Activated T-cell treated with anti-CD3 and anti-CD28 coated beads for 24 hours (primary cell): ENCODE data around the gene PPM1J.
A peak's percentile ranks its signal among the peaks of the same experiment; 100 is the strongest.
"Not testable (repeated sequence)": the region's sequence is repeated elsewhere in the genome, so short reads cannot be mapped to it uniquely, and the experiment has no call there.

Experiments
- DNase-seq: peaks from one replicate; pipeline ENCODE4 v3.0.0-alpha.2; 2020; ENCODE audit warnings: low read depth

PPM1J gene, protein sequence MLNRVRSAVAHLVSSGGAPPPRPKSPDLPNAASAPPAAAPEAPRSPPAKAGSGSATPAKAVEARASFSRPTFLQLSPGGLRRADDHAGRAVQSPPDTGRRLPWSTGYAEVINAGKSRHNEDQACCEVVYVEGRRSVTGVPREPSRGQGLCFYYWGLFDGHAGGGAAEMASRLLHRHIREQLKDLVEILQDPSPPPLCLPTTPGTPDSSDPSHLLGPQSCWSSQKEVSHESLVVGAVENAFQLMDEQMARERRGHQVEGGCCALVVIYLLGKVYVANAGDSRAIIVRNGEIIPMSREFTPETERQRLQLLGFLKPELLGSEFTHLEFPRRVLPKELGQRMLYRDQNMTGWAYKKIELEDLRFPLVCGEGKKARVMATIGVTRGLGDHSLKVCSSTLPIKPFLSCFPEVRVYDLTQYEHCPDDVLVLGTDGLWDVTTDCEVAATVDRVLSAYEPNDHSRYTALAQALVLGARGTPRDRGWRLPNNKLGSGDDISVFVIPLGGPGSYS

DNA sequence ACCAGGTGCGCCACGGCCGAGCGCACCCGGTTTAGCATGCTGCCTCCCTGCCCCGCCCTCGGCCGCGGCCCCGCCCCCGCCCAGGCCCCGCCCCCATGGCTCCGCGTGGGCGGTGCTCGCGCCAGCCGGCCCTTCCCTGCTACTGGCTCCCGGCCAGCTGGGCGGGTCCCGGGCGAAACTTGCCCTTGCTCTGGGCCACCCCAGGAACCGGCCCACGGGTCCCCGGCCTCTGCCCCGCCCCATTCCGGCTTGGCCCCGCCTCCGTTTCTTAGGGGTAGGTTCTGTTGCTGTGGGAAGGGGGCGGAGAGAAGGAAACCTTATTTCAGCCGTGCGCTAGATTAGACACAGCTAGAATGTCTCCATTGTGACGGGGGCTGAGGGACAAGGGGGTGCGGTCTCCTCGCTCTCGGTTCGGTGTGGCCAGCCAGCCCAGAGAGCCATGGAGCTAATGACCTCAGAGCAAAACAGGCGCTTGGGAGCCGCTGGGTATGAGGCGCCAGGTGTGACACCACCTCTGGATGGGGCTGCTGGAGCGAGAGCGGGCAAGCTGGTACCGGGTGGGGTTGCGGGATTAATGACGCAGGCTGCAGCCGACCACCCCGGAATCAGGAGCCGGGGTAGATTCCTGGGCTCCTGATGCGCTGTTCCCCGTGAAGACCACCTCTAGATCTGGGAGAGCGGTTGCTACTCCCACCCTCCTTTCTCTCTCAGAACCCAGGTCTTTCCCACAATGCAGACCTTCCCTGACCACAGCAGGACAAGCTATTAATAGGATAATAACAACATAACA, at the start of gene PPM1J:
Gene PPM1J (minus strand): TSS at position 69 of the 790 bp plus-strand sequence. CDS start 31 bp downstream, at position 38.
- DNase-seq = peak; percentile 88

DNA sequence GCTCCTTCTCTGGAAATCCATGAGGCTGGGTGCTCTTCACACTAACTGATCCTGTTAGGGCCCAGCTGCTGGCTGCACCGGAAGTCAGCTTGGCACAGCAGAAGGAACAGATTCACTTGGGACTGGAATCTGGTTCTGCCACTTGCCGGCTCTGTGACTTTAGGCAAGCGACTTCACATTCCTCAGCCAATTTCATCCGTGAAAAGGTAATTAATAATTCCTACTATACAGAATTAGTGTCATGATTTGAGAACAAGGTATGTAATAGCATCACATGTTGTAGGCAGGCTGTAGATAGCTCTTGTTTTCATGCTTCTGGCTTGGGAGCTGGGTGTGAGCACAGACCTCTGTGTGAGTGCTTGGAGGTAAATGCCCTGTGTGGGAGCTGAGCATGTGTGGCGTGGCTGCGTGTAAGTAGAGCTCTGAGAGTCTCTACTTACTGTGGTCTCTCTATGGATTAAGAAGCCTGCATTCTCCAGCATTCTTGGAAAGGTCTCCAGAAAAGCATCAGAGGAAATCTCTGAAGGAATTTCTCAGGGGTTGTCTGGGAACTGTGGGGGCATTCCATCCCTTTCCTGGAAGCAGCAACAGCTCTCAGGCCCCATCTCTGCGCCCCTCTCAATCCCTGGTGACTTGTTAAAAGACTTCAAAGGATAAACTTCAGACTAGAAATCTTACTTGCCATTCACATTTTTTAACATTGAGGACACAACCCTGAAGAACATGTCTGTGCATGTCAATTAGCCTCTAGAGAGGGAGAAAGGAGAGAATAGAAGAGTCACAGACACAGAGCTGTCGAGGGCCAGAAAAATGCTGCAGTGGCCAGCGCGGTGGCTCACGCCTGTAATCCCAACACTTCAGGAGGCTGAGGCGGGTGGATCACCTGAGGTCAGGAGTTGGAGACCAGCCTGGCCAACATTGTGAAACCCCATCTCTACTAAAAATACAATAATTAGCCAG, 47.7 kb upstream of the PPM1J start:
- DNase-seq = no peak

DNA sequence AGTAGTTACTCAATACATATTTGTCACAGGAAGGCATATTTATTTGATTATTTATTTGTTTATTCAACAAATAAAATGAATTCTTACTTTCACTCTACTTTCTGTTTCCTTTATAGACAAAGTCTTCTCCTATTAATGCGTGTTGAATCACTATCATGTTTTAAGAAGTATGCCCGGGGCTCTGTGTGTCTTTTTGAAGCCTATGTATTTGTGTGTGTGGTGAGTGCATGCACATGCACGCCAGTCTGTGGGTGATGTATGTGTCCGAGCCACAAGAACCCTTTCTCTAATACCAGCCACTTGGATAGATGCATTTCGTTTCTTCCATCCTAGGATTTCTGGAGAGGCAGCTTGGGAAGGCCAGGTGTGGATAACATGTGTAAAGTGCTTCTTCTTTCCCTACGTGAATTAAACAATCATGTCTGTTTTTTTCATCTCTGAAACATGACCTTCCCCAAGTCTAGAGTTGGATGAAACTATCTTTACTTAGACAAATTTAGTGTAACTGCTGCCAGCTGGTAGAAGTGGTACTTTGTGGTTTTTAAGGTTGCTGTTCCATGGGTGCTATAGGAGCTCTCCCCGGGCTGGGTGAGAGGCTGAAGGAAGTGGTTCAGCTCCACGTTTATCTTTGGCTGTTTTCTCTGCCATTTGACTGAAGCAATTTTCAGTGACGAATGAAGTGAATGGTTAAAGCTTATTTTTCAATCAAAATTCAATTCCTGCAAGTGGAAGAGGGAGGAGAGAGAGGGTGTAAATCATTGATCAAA, 46.8 kb upstream of the PPM1J start:
- DNase-seq = no peak

DNA sequence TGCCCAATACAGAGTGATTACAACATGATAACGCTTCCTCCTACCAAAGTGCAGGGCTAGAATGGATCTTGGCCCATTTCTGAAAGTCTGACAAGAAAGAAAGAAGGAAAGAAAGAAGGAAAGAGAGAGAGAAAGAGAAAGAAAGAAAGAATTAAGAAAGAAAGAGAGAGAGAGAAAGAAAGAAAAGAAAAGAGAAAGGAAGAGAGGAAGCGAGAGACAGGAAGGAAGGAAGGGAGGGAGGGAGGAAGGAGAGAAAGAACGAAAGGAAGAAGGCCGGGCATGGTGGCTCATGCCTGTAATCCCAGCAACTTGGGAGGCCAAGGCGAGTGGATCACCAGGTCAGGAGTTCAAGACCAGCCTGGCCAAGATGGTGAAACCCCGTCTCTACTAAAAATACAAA, 44.1 kb upstream of the PPM1J start:
- DNase-seq = no peak

DNA sequence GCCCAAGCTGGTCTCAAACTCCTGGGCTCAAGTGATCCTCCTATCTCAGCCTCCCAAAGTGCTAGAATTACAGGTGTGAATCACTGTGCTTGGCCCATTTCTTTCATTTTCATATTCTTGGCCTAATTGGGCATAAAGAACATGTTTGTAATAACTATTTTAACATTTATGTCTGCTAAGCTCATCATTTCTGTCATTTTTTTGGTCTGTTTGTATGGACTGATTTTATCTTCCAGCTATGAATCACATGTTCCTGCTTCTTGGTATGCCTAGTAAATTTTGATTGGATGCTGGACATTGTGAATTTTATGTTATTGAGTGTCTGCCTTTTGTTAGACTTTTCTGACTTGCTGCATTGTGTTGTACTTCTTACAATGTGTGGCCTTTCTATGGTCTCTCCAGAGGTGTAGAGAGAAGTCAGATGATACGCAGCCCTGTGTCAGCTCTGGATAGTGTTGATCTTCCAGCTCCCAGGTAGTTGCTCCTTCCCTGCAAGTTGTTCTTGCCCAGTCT, 39.0 kb upstream of the PPM1J start:
- DNase-seq = no peak

DNA sequence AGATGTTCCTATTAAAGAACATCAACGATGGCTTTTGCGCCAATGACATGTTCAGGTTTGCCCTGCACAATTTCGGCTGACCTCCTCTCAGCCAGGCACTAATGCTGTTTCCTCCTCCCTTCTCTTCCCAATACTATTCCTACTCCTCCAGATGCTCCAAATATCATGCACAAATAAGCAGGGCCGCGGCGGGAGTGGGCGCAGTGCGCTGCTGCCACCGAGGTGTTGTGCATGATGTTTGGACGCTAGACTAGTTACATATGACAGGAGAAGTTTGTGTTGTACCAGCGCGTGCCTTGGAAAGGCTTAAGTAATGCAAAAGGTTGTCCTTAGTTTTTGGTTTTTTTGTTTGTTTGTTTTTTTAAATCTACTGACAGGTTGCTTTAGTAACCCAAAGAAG, 33.3 kb upstream of the PPM1J start:
- DNase-seq = no peak

DNA sequence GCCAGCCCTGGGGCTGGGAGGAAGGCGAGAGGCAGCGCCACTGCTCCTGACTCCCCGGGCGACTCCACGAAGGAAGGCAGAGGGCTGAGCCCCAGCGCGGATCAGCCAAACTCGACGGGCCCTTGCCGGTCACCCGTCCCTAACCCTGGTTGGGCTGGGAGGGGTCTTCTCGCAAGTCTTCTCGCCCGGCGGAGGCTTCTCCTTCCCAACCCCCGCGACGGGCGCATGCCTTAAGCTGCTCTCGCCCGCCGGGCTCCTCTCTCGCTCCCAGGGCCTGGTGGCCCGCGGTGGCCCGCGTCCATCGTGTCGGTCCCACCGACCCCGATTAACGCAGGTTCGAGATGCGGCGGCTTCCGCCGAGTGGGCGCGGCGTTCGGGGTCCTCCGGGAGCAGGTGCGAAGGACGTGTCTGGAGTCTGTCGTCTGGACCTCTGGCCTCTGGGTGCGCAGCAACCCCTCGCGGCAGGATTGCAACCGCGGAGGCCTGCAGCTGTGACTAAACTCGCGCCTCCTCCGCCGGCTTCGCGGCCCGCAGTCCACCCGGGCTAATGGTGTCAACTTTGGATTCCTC, 29.0 kb upstream of the PPM1J start:
- no peak for DNase-seq

DNA sequence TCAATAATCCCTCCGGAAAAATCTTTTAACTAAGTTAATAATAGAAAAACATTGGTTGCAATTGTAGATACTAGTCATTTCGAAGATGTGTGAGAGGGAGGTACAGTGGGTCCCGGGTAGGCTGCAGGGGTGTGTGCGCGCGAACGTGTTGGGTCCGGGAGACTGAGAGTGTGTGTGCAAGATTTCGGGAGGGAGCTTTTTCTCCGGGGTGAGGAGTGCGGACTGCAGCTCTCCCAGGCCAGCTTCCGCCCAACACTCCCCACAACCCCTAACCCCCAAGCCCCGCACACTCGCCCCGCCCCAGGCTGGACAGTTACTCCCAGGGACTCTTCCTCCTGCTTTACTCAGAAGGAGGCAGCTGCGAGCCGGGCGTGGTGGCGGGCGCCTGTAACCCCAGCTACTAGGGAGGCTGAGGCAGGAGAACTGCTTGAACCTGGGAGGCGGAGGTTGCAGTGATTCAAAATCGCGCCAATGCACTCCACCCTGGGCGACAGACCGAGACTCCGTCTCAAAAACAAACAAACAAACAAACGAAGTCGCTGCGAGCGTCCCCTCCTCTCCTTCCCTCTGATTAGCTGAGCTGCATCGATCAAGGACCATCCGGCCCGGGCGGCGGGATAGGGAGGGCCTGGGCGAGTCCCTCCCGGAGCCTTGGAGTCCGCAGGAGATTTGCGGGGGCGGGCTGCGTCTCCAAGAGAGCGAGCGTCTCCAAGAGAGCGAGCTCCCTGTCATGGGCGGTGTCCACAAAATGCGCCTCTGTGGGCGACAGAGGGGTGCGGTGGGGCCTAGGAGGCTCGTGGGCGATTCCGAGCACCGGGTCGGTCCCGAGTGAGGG, 28.3 kb upstream of the PPM1J start:
- DNase-seq = no peak

DNA sequence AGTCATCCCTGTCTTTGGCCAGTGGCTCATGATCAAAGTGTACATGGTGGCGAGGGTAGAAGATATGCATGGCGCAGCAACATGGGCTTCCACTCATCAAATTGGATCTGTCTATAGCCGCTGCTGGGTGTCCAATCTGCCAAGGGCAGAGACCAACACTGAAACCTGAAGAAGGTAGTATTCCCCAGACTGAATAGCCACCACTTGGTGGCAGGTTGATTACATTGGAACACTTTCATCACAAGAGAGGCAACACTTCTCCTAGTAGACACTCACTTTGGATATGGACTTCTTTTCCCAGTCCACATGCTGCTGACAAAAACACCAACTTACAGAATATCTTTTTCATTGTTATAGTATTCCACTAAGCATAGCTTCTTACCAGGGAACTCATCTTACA, 22.4 kb upstream of the PPM1J start:
- no peak for DNase-seq

DNA sequence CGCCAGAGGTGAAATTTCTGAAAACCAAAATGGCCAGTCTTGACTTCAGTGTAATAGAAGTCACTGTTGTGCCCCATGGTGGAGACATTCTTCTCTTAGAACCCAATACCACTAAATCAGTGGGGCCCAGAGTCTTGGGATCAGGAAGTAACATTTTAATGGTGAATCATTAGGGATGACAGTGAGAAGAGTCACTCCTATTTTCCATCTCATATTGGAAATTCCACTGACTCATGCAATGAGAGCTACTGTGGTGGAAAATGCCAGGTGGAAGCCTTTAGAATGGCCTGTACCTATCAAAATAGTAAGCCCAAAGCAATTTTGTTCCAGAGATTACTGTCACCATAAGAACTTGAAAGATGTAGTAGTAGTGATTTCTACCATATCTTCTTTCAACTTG, 20.6 kb upstream of the PPM1J start:
- no peak for DNase-seq

DNA sequence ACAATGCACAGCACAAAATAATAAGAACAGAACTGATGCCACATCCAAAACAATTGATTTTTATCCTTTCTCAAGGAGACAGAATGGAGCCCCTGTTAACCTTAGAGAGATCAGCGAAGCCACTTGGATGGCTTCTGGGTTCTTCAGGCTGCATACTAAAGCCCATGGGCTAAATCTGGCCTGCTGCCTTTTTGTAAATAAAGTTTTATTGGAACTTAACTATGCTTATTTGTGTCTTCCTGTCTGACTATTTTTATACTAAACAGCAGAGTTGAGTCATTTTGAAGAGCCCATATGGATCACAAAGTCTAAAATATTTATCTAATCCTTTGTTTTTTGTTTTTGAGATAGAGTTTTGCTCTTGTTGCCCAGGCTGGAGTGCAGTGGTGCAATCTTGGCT, 16.3 kb upstream of the PPM1J start:
- DNase-seq = no peak

DNA sequence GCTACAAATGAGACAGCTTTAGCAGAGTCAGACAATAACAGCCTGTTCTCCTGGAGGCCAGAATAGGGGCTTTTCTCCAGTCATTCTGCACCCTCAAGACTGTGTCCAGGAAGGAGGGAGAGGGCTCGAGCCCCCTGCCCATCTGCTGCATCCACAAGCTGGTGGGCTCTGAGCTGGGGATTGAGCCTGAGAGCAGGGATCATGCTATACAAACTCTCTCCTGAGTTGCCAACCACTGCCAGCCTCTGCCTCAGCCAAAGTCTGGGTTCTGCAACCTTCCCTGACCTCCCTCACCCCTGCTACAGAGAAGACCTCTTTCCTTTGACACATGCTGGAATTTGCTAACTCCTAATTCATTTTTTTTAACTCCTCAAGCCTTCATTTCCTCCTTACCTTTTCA, 14.8 kb upstream of the PPM1J start:
- no peak for DNase-seq

DNA sequence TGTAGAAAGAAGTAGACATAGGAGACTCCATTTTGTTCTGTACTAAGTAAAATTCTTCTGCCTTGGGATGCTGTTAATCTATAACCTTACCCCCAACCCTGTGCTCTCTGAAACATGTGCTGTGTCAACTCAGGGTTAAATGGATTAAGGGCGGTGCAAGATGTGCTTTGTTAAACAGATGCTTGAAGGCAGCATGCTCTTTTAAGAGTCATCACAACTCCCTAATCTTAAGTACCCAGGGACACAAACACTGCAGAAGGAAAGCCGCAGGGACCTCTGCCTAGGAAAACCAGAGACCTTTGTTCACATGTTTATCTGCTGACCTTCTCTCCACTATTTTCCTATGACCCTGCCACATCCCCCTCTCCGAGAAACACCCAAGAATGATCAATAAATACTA, 13.9 kb upstream of the PPM1J start:
- DNase-seq = not testable (repeated sequence)

DNA sequence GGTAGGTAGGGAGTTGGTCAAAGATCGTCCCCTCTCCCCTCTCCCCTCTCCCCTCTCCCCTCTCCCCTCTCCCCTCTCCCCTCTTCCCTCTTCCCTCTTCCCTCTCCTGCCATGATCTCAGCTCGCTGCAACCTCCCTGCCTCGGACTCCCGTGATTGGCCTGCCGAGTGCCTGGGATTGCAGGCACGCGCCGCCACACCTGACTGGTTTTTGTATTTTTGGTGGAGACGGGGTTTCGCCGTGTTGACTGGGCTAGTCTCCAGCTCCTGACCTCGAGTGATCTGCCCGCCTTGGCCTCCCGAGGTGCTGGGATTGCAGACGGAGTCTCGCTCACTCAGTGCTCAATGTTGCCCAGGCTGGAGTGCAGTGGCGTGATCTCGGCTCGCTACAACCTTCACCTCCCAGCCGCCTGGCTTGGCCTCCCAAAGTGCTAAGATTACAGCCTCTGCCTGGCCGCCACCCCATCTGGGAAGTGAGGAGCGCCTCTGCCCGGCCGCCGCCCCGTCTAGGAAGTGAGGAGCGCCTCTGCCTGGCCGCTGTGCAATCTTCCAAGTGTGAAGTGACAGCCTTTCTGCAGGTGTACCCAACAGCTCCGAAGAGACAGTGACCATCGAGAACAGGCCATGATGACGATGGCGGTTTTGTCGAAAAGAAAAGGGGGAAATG, 13.3 kb upstream of the PPM1J start:
- DNase-seq = not testable (repeated sequence)

DNA sequence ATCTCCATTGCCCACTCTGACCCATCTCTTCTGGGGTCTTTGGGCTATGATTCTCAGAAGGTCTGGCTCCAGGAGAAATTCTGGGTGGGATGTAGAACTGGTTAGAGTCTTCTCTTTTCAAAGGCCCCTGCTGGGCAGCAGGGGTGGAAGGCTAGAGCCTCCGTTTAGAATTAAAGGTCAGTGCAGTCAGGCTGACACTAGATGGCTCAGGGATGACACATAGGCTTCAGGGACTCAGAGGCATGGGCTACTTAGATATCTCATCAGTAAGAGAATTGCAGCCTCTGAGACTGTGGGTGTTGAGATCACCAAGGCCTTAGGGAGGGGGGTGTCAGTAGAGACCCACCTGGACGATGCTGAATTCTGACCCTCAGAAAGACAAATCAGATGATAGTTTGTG, 12.6 kb upstream of the PPM1J start:
- no peak for DNase-seq

DNA sequence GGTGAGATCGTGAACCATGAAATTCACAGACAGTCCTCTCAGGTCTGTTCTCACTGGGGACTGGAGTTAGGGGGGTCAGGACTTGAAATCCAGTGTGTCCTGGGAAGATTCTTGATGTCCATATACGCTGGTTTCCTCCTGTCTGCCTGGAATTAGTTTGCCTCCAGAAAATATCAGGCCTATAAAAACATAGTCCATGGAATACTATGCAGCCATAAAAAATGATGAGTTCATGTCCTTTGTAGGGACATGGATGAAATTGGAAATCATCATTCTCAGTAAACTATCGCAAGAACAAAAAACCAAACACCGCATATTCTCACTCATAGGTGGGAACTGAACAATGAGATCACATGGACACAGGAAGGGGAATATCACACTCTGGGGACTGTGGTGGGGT, 9.1 kb upstream of the PPM1J start:
- DNase-seq = not testable (repeated sequence)

DNA sequence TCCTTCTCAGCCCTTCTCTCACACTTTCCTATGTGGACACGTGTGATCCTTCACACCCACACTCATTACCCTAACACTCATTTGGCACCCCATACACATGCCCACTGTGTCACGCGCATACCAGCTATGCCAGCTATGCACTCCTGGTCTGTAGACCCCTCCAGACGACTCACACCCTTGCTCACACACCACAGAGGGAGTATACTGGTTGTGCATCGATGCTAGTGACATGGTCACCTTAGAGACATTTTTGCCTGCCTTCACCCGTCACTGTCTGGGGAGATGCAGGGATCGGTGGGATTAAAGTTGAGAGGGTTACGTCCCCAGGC, 8.3 kb upstream of the PPM1J start:
- DNase-seq = no peak

DNA sequence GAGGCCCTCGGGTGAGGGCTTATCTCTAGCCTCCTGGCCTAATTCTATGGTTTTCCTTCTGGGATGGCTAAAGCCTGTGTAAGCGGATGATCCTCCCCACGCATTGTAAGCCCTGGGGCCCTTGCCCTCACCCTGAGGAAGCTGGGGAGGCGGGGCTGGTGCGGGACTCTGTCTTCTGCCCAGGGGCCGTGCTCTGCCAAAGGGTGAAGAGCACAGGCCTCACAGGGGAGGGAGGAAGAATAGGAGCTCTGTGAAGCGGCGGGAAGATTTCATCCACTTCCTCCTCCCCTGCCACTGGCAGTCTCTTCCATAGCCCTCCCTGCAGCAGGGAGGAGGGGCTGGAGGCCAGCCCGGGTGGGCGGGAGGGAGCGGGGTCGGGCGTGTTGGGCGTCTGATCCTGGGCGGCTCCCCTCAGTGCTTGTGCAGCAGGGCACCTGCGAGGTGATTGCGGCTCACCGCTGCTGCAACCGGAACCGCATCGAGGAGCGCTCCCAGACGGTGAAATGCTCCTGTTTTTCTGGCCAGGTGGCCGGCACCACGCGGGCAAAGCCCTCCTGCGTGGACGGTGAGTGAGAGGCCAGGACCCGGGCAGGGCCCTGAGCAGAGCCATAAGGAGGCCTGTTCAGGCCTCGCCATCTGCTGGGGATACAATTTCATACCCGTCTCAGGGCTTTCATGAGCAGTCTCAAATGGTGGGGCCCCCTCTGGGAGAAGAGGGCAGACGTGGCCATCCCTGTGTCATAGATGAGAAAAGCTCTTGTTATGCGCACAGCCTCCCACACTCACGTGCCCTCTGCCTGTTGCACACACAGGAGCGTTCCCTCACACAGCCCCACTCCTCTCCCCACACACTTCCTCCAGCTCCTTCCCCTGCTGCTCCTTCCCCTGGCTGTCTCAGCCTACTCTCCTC, 7.7 kb upstream of the PPM1J start:
- no peak for DNase-seq
